ENCODE measurements around the gene RPS27A.
"Not testable (repeated sequence)": the region's sequence is repeated elsewhere in the genome, so short reads cannot be mapped to it uniquely, and the experiment has no call there.

RPS27A gene

GRCh38 chr2:55239656-55240222 lies 7.3 kb downstream of the RPS27A start:
- TF ChIP-seq CTCF (IDR thresholded peaks at IDR 0.05; ENCODE audit: control insufficient read depth, insufficient read depth, low read depth, low read length, missing control alignments): no peak
- DNase-seq (ENCODE audit: low read depth): no peak
- H3K4me3 ChIP-seq (ENCODE audit: control insufficient read depth, low read depth, low read length): no peak overlapping the region

- not testable (repeated sequence) for DNase-seq (ENCODE audit: low read depth); H3K4me3 ChIP-seq (ENCODE audit: control insufficient read depth, low read depth, low read length)
Measured at GRCh38 chr2:55241582-55241981, 9.1 kb downstream of the RPS27A start.

GRCh38 chr2:55242617-55243016 lies 10.1 kb downstream of the RPS27A start:
- DNase-seq (ENCODE audit: low read depth): no peak
- H3K4me3 ChIP-seq (ENCODE audit: control insufficient read depth, low read depth, low read length): no peak overlapping the region
- no peak for TF ChIP-seq CTCF (IDR thresholded peaks at IDR 0.05; ENCODE audit: control insufficient read depth, insufficient read depth, low read depth, low read length, missing control alignments)

GRCh38 chr2:55245411-55245810 lies 12.9 kb downstream of the RPS27A start:
- no peak for TF ChIP-seq CTCF (IDR thresholded peaks at IDR 0.05; ENCODE audit: control insufficient read depth, insufficient read depth, low read depth, low read length, missing control alignments)
- no peak overlapping the region for H3K4me3 ChIP-seq (ENCODE audit: control insufficient read depth, low read depth, low read length)
- DNase-seq (ENCODE audit: low read depth): no peak

- DNase-seq (ENCODE audit: low read depth): no peak
- no peak for TF ChIP-seq CTCF (IDR thresholded peaks at IDR 0.05; ENCODE audit: control insufficient read depth, insufficient read depth, low read depth, low read length, missing control alignments)
- H3K4me3 ChIP-seq (ENCODE audit: control insufficient read depth, low read depth, low read length): no peak overlapping the region
Measured at GRCh38 chr2:55247025-55247424, 14.5 kb downstream of the RPS27A start.

- no peak overlapping the region for H3K4me3 ChIP-seq (ENCODE audit: control insufficient read depth, low read depth, low read length)
- TF ChIP-seq CTCF (IDR thresholded peaks at IDR 0.05; ENCODE audit: control insufficient read depth, insufficient read depth, low read depth, low read length, missing control alignments): no peak
- no peak for DNase-seq (ENCODE audit: low read depth)
Measured at GRCh38 chr2:55252832-55253231, 20.3 kb downstream of the RPS27A start.

GRCh38 chr2:55259586-55259985 lies 27.1 kb downstream of the RPS27A start:
- not testable (repeated sequence) for DNase-seq (ENCODE audit: low read depth); H3K4me3 ChIP-seq (ENCODE audit: control insufficient read depth, low read depth, low read length)

- no peak for DNase-seq (ENCODE audit: low read depth)
- no peak for TF ChIP-seq CTCF (IDR thresholded peaks at IDR 0.05; ENCODE audit: control insufficient read depth, insufficient read depth, low read depth, low read length, missing control alignments)
- H3K4me3 ChIP-seq (ENCODE audit: control insufficient read depth, low read depth, low read length): peak overlapping the region; percentile 83
Measured at GRCh38 chr2:55268288-55268906, 35.9 kb downstream of the RPS27A start.

All from AG09309 (cell line).